ENCODE data around the gene RIMBP2. TPM values are rescaled to one million over a fixed set of nuclear protein-coding genes. Genes with fewer than 3 reads are reported as not detected.

The RIMBP2 gene
- total RNA-seq, 1 experiment from 2014 or later, result not detected

DNA sequence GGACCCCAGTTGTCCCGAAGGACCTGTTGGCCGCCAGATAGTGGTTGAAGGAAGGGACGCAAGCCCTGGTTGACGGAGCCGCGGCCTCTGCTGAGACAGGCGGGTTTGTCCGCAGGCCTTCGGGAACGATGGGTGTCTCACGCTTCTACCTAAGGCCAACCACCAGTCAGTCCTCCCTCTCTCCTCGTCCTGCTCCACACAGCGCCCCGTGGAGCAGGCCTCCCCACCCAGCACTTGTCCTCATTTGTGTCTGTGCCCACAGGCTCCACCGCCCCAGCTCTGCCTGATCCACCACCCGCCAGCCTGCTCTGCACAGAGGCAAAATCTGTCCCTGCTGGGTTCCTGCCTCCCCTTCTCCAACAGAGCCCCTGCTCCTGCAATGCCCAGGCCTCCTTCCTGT is 41.0 kb downstream of the RIMBP2 start:
- peaks cover 1% of the 10 kb centered on the region for H3K9me3 Mint-ChIP-seq (ENCODE audit: unreplicated experiment)
- no peak overlapping the region for H3K27ac Mint-ChIP-seq (ENCODE audit: low read depth, unreplicated experiment)
- TF ChIP-seq, protein P1, sequence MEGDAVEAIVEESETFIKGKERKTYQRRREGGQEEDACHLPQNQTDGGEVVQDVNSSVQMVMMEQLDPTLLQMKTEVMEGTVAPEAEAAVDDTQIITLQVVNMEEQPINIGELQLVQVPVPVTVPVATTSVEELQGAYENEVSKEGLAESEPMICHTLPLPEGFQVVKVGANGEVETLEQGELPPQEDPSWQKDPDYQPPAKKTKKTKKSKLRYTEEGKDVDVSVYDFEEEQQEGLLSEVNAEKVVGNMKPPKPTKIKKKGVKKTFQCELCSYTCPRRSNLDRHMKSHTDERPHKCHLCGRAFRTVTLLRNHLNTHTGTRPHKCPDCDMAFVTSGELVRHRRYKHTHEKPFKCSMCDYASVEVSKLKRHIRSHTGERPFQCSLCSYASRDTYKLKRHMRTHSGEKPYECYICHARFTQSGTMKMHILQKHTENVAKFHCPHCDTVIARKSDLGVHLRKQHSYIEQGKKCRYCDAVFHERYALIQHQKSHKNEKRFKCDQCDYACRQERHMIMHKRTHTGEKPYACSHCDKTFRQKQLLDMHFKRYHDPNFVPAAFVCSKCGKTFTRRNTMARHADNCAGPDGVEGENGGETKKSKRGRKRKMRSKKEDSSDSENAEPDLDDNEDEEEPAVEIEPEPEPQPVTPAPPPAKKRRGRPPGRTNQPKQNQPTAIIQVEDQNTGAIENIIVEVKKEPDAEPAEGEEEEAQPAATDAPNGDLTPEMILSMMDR (IDR thresholded peaks at IDR 0.05; ENCODE audit: unreplicated experiment), result no peak
- CTCF ChIA-PET, result no interaction called here
- no TSS peak for BruUV-seq (replicated peaks)
- H3K4me3 Mint-ChIP-seq (ENCODE audit: unreplicated experiment), result no peak overlapping the region
- DNase-seq (ENCODE audit: unreplicated experiment), result no peak
- peaks cover 10% of the 10 kb centered on the region for H3K27me3 Mint-ChIP-seq (ENCODE audit: insufficient read depth, unreplicated experiment)
- H3K36me3 Mint-ChIP-seq (ENCODE audit: insufficient read depth, unreplicated experiment), result no peaks in the 10 kb centered on the region
- intact Hi-C loops (cut with micrococcal nuclease), result no loop called here
- POLR2A ChIA-PET, result no interaction called here
- no peaks in the 10 kb centered on the region for H3K4me1 Mint-ChIP-seq (ENCODE audit: insufficient read depth, unreplicated experiment)

DNA sequence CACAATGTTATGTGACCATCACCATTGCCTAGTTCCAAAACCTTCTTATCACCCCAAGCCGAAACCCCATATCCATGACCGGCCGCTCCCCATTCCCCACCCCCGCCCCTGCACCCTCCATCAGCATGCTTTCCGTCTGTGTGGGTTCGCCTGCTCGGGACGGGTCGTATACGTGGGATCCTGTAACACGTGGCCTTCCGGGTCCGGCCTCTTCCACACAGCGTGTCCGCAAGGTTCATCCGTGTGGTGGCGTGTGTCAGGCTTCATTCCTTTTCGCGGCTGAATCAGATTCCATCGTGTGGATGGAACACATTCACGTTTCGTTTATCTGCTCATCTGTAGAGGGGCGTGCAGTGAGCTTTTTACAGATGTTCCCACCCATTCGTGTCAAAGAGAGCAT is 41.4 kb downstream of the RIMBP2 start:
- H3K27me3 Mint-ChIP-seq (ENCODE audit: insufficient read depth, unreplicated experiment), result peaks cover 10% of the 10 kb centered on the region
- no peaks in the 10 kb centered on the region for H3K4me1 Mint-ChIP-seq (ENCODE audit: insufficient read depth, unreplicated experiment)
- no peak overlapping the region for H3K27ac Mint-ChIP-seq (ENCODE audit: low read depth, unreplicated experiment)
- H3K9me3 Mint-ChIP-seq (ENCODE audit: unreplicated experiment), result peaks cover 6% of the 10 kb centered on the region
- intact Hi-C loops (cut with micrococcal nuclease), result no loop called here
- TF ChIP-seq, protein P1 (IDR thresholded peaks at IDR 0.05; ENCODE audit: unreplicated experiment), result no peak
- no peak for DNase-seq (ENCODE audit: unreplicated experiment)
- ChIA-PET POLR2A (no interaction called here), CTCF (no interaction called here)
- H3K4me3 Mint-ChIP-seq (ENCODE audit: unreplicated experiment), result no peak overlapping the region
- no peaks in the 10 kb centered on the region for H3K36me3 Mint-ChIP-seq (ENCODE audit: insufficient read depth, unreplicated experiment)
- no TSS peak for BruUV-seq (replicated peaks)

DNA sequence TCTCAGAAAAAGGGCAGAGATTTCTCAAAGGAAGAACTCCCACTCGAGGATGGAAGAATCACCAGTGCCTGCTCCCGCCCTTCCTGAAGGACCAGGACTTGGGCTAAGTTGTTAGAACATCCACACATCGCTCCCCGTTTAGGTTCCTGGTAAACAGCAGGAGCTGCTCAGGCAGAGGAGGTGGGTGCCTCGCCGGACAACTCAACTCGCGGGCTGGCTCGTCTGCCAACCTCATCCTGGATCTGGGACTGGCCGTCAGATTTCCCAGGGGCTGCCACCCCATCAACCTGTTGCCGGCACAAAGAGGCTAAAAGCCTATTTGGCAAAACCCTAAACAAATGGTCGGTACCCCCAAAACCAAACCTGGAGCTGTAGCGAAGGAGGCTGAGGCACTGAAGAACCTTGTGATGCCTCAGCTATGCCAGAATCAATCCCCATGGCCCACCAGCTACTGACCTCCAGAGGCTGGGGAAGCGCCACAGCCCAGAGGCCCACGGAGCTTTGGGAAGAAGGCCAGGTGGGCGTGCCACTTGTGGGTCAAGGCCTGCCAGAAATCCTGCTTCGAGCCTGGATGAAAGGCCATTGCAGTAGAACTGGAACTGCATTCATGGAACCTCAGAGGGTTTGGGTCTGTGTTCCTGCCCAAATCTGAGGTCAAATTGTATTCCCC is 42.9 kb downstream of the RIMBP2 start:
- Mint-ChIP-seq H3K27ac (ENCODE audit: low read depth, unreplicated experiment) (no peak overlapping the region), H3K4me3 (ENCODE audit: unreplicated experiment) (no peak overlapping the region), H3K4me1 (ENCODE audit: insufficient read depth, unreplicated experiment) (peaks cover 6% of the 10 kb centered on the region), H3K36me3 (ENCODE audit: insufficient read depth, unreplicated experiment) (no peaks in the 10 kb centered on the region), H3K9me3 (ENCODE audit: unreplicated experiment) (peaks cover 7% of the 10 kb centered on the region), H3K27me3 (ENCODE audit: insufficient read depth, unreplicated experiment) (peaks cover 9% of the 10 kb centered on the region)
- ChIA-PET POLR2A (no interaction called here), CTCF (interaction anchor here (0.5 kb wide), 1 partner anchor 296 kb away, joined by 3 read pairs; no protein-coding TSS in a partner anchor)
- intact Hi-C loops (cut with micrococcal nuclease), result no loop called here
- BruUV-seq (replicated peaks), result no TSS peak
- TF ChIP-seq, protein P1 (IDR thresholded peaks at IDR 0.05; ENCODE audit: unreplicated experiment), result no peak
- no peak for DNase-seq (ENCODE audit: unreplicated experiment)

DNA sequence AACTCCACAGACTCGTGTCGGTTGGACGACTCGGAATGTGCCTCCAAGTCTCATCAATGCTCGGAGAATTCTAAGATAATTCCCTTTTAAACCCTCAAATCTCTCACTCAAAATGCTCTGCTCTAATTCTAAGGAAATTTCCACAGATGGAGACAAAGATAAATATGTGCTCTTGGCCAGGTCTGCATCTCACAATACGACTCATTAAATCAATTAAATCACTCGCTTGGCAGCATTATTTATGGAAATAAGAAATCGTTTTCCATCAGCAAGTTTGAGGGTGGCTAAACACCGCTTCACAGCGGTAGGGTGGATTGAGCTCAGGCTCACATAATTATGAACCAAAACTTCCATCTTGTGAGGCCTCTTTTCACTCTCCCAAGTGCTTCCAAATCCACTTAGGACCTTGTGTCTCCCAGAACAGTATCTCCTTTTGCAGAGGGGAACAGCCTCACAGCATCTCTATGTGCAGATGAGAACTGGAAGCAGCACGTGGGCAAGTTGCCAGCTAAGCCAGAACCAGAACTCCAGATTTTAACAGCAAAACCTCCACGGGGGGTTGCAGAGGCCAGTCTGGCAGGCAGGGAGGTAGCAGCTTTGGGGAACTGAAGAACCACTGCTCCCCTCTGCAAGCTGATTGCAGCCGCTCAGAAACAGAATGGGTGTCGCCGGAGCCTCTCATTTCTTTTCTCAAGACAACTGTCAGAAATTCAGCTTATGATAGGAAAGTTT is 43.8 kb downstream of the RIMBP2 start:
- no TSS peak for BruUV-seq (replicated peaks)
- CTCF ChIA-PET, result no interaction called here
- peaks cover 6% of the 10 kb centered on the region for H3K4me1 Mint-ChIP-seq (ENCODE audit: insufficient read depth, unreplicated experiment)
- H3K9me3 Mint-ChIP-seq (ENCODE audit: unreplicated experiment), result peaks cover 10% of the 10 kb centered on the region
- POLR2A ChIA-PET, result no interaction called here
- H3K36me3 Mint-ChIP-seq (ENCODE audit: insufficient read depth, unreplicated experiment), result no peaks in the 10 kb centered on the region
- TF ChIP-seq, protein P1 (IDR thresholded peaks at IDR 0.05; ENCODE audit: unreplicated experiment), result no peak
- no peak overlapping the region for H3K4me3 Mint-ChIP-seq (ENCODE audit: unreplicated experiment)
- intact Hi-C loops (cut with micrococcal nuclease), result no loop called here
- H3K27me3 Mint-ChIP-seq (ENCODE audit: insufficient read depth, unreplicated experiment), result peaks cover under 1% of the 10 kb centered on the region
- H3K27ac Mint-ChIP-seq (ENCODE audit: low read depth, unreplicated experiment), result no peak overlapping the region
- no peak for DNase-seq (ENCODE audit: unreplicated experiment)

All from MCF 10A (cell line).